ENCODE results near the gene SLC39A1.

- TF ChIP-seq, protein P1, sequence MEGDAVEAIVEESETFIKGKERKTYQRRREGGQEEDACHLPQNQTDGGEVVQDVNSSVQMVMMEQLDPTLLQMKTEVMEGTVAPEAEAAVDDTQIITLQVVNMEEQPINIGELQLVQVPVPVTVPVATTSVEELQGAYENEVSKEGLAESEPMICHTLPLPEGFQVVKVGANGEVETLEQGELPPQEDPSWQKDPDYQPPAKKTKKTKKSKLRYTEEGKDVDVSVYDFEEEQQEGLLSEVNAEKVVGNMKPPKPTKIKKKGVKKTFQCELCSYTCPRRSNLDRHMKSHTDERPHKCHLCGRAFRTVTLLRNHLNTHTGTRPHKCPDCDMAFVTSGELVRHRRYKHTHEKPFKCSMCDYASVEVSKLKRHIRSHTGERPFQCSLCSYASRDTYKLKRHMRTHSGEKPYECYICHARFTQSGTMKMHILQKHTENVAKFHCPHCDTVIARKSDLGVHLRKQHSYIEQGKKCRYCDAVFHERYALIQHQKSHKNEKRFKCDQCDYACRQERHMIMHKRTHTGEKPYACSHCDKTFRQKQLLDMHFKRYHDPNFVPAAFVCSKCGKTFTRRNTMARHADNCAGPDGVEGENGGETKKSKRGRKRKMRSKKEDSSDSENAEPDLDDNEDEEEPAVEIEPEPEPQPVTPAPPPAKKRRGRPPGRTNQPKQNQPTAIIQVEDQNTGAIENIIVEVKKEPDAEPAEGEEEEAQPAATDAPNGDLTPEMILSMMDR (IDR thresholded peaks at IDR 0.05; ENCODE audit: borderline replicate concordance, extremely low read depth, low read length, poor library complexity, severe bottlenecking): no peak
- no peak for TF ChIP-seq EZH2 (IDR thresholded peaks at IDR 0.05; ENCODE audit: borderline replicate concordance, low read depth, low read length, severe bottlenecking)
These were observed 23.9 kb downstream of the SLC39A1 start for GRCh38 chr1:153939476-153939875.
